Adrenal gland (tissue), 12 donors: Measurements from ENCODE around the gene ZNF613. TPM values are rescaled to one million over a fixed set of nuclear protein-coding genes. Genes with fewer than 3 reads are reported as not detected.
A peak's percentile ranks its signal among the peaks of the same experiment; 100 is the strongest.
"Not testable (repeated sequence)": the region's sequence is repeated elsewhere in the genome, so short reads cannot be mapped to it uniquely, and the experiment has no call there.

ENCODE experiments used
- DNase-seq, 7 donors: peaks; one replicate each; pipeline ENCODE4 v3.0.0-alpha.2; 2019 to 2020
- H3K27ac ChIP-seq, 5 donors: fragments of 200-600 bp; sonication (generic) in 4 of 5; 1 replicate in 3 of 5; 2 replicates in 2 of 5; pipeline versions ENCODE4 v1.5.1 to v1.8.0; 2016 to 2020; ENCODE audit warnings: mild to moderate bottlenecking in 1 of 5
- H3K27me3 ChIP-seq: fragments of 200-600 bp; 2 replicates; pipeline ENCODE4 v1.8.0; 2021
- H3K36me3 ChIP-seq, 2 donors: fragments of 200-600 bp; replicated peaks in 1 of 2; 1 replicate in 1 of 2; 2 replicates in 1 of 2; pipeline versions ENCODE4 v1.5.1 to v1.8.0; 2018 to 2022
- H3K4me1 ChIP-seq, 2 donors: fragments of 200-600 bp; replicated peaks in 1 of 2; 1 replicate in 1 of 2; 2 replicates in 1 of 2; pipeline versions ENCODE4 v1.5.1 to v1.8.0; 2018 to 2021
- H3K4me3 ChIP-seq, 4 donors: fragments of 200-600 bp; sonication (generic) in 3 of 4; one replicate each; pipeline ENCODE4 v1.5.1; 2016 to 2018
- H3K9me3 ChIP-seq, 3 donors: fragments of 200-600 bp; sonication (generic) in 1 of 3; replicated peaks in 1 of 3; 1 replicate in 2 of 3; 2 replicates in 1 of 3; pipeline versions ENCODE4 v1.5.1 to v1.8.0; 2016 to 2021
- POLR2A ChIP-seq, 2 donors: fragments of 450-650 bp; IDR thresholded peaks; one replicate each; pipeline ENCODE4 v1.6.1; 2017; ENCODE audit warnings: antibody characterized with exemption in 2 of 2, mild to moderate bottlenecking in 2 of 2, moderate library complexity in 1 of 2
- WGBS, 4 donors: extraction: QIAGEN DNeasy Blood & Tissue Kit in 2 of 4; methylation state at CpG; one replicate each; pipeline versions ENCODE4 v1.1.5 to v1.1.7; 2013 to 2017; 5-methylcytosine and 5-hydroxymethylcytosine counted together
- intact Hi-C, 2 donors: fragments of 100-400 bp; cut with DNase I; formaldehyde crosslinking; loops; one replicate each; pipeline versions ENCODE4 v1.14.1 to v1.15.0; 2022 to 2023
- polyA plus RNA-seq, 3 donors: library from polyadenylated mRNA; stranded (reverse); fragments of 200-250 nt in 2 of 3; fragments of 350-450 nt in 1 of 3; fragmentation: Illumina TruSeq in 1 of 3; extraction: RNeasy Lipid Tissue Mini Kit (QIAGEN cat#74804) in 1 of 3; gene quantifications; one replicate each; pipeline ENCODE4 v1.2.3, GENCODE V29; 2013 to 2014
- total RNA-seq, 9 donors: library from RNA; depleted of rRNA in 4 of 9; stranded (reverse); fragments of >200 nt in 4 of 9; fragments of 120-200 nt in 1 of 9; fragmentation: NEBNext Ultra II Directional in 1 of 9; extraction: Animal tissue kit (Norgen Biotek cat#: 25700) in 1 of 9; gene quantifications; one replicate each; pipeline versions ENCODE4 v1.1.0 to v1.2.4, GENCODE V29; 2013 to 2023
- TF ChIP-seq, protein P1 (sequence below), 6 experiments: fragments of 450-650 bp in 4 of 6; fragments of 200-600 bp in 2 of 6; sonication (generic) in 1 of 6; IDR thresholded peaks; 1 replicate in 5 of 6; 2 replicates in 1 of 6; pipeline versions ENCODE4 v1.5.1 to v1.8.0; 2016 to 2021; ENCODE audit warnings: antibody characterized with exemption in 6 of 6, mild to moderate bottlenecking in 2 of 6, moderate library complexity in 1 of 6
- donor health status: healthy with polysubstance abuse.
- donor health status: Bipolar disorder and iron deficiency.
- donor health status: DM: yes; HTN: yes; CAD: no.
- donor health status: DM: no; HTN: no; CAD: no.
- donor health status: DM: no; HTN: no; CAD: no.
- donor health status: DM: yes; HTN: yes; CAD: no.

ZNF613 gene
- total and polyA plus RNA-seq, 12 donors: 3.6 to 14.1 (median 5.4) TPM

DNA sequence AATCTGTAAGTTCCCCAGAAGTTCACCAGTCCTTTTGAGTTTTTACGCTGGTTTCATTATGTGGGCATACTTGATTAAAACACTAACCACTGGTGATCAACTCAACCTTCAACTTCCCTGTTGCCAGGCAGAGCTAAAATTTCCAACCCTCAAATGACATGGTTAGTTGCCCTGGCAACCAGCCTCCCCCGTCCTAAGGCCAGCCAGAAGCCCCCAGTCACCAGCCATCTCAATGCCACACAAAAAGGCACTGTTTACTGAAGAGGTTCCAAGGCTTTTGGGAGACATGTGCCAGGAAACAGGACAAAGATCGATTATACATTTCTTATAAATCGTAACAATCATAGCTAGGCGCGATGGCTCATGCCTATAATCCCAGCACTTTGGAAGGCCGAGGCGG lies 24.1 kb upstream of the ZNF613 start:
- WGBS, 4 donors: 77 to 85% (median 83%) methylated on average over 8 of the region's 8 CpGs
- Histone ChIP-seq H3K27me3 (no peaks in the 10 kb centered on the region), H3K4me1 (peaks cover 9 to 10% of the 10 kb centered on the region in 2 donors), H3K36me3 (peaks cover 0 to 13% of the 10 kb centered on the region in 2 donors), H3K4me3 (no peak overlapping the region), H3K27ac (no peak overlapping the region), H3K9me3 (peaks cover 0 to 9% (median 0%) of the 10 kb centered on the region in 3 donors)
- intact Hi-C loops: no loop called here
- no peak for TF ChIP-seq POLR2A (IDR thresholded peaks at IDR 0.05)
- TF ChIP-seq, protein P1, sequence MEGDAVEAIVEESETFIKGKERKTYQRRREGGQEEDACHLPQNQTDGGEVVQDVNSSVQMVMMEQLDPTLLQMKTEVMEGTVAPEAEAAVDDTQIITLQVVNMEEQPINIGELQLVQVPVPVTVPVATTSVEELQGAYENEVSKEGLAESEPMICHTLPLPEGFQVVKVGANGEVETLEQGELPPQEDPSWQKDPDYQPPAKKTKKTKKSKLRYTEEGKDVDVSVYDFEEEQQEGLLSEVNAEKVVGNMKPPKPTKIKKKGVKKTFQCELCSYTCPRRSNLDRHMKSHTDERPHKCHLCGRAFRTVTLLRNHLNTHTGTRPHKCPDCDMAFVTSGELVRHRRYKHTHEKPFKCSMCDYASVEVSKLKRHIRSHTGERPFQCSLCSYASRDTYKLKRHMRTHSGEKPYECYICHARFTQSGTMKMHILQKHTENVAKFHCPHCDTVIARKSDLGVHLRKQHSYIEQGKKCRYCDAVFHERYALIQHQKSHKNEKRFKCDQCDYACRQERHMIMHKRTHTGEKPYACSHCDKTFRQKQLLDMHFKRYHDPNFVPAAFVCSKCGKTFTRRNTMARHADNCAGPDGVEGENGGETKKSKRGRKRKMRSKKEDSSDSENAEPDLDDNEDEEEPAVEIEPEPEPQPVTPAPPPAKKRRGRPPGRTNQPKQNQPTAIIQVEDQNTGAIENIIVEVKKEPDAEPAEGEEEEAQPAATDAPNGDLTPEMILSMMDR (IDR thresholded peaks at IDR 0.05): no peak
- no peak for DNase-seq

DNA sequence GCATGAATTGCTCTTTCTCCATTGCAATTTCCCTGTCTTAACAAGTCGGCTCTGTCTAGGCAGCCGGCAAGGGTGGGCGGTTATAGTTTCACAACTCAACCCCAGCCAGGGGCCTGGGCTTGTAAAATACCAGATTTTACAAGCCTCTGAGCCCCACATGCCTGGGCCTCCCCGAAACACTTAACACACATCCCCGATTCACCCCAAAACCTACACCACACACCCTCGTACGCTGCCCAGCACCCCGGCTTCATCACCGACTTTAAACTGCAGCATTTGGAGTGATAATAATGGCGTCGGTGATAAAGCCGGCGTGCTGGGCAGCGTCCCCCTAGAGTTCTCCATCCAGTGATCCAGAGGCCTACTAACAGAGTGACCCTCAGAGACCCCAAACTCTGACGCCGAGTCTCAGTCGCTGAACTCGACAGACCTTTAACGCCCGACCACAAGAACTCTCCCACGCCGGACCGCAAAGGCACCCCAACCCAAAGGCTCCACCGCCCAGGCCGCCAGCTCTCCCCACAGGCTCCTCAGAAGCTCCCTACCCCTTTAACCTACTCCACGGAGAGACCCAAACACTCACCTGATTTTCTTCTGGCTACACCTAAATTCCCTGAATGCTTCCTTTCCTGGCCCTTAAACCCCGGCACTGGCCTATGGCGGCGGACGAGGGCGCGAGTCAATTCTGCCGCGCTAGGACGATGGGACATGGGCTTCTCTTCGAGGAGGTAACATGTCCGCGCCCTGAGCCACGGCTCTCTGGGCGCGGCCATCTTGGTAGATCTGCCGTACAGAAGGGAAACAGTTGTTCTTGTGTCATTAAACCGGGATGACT lies 22.7 kb upstream of the ZNF613 start, which contains the start of gene ZNF649:
ZNF649 (minus strand) TSS at position 687 of the 835 bp plus-strand sequence. CDS start 4,910 bp downstream, outside the sequence.
- 0 to 1% (median 0%) methylated on average over 41 to 43 of the region's 43 CpGs for WGBS, 4 donors
- H3K27ac ChIP-seq: peak within 1 kb of the TSS; percentile 11 to 89 (median 79)
- H3K4me1 ChIP-seq: peaks cover 9 to 10% of the 10 kb centered on the region in 2 donors
- peaks cover 0 to 4% of the 10 kb centered on the region in 2 donors for H3K36me3 ChIP-seq
- H3K4me3 ChIP-seq: peak within 1 kb of the TSS; percentile 31 to 94 (median 64)
- DNase-seq: peak; percentile 78 to 86 (median 81)
- TF ChIP-seq, protein P1 (IDR thresholded peaks at IDR 0.05): no peak
- peak in 1 of 2 donors; percentile 36 for TF ChIP-seq POLR2A (IDR thresholded peaks at IDR 0.05)
- H3K9me3 ChIP-seq: peaks cover 0 to 9% (median 0%) of the 10 kb centered on the region in 3 donors
- no peaks in the 10 kb centered on the region for H3K27me3 ChIP-seq
- intact Hi-C loops: no loop called here

DNA sequence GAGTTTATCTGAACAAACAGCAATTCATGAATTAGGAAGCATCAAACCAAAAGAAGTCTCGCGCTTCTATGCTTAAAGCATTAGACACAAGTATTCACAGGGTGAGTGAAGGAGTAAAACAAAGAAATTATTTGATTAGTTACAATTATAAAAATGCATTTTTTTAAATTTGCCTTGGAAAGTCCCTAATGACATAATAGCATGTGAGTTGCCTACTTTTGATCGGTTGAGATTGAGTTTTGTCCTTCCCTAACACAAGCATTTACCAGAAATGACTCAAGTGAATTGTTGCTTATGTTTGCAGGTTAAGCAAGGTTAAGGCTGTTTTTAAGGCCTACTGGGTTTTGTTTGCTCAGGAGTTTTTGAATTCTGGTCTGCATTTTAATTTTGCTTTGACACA lies 22.1 kb upstream of the ZNF613 start:
- intact Hi-C loops: no loop called here
- Histone ChIP-seq H3K27me3 (peaks cover 3% of the 10 kb centered on the region), H3K27ac (no peak overlapping the region), H3K9me3 (peaks cover 0 to 9% (median 0%) of the 10 kb centered on the region in 3 donors), H3K4me3 (peak overlapping the region in 1 of 4 donors; percentile 94), H3K4me1 (peaks cover 9 to 10% of the 10 kb centered on the region in 2 donors), H3K36me3 (no peaks in the 10 kb centered on the region)
- TF ChIP-seq POLR2A (IDR thresholded peaks at IDR 0.05): no peak
- no peak for DNase-seq
- whole genome bisulfite sequencing, 4 donors: 32 to 46% (median 35%) methylated on average over 3 of the region's 3 CpGs

DNA sequence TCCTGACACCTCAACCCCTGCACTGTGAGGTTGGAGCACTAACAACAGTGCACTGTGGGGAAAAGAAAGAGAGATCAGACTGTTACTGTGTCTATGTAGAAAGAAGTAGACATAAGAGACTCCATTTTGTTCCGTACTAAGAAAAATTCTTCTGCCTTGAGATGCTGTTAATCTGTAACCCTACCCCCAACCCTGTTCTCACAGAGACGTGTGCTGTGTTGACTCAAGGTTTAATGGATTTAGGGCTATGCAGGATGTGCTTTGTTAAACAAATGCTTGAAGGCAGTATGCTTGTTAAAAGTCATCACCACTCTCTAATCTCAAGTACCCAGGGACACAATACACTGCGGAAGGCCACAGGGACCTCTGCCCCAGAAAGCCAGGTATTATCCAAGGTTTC lies 21.6 kb upstream of the ZNF613 start:
- H3K27me3 ChIP-seq, DNase-seq, H3K27ac ChIP-seq, intact Hi-C loops, H3K4me3 ChIP-seq, H3K36me3 ChIP-seq, H3K9me3 ChIP-seq: not testable (repeated sequence)
- H3K4me1 ChIP-seq: peaks cover 9 to 10% of the 10 kb centered on the region in 2 donors
- WGBS, 4 donors: 75 to 89% (median 83%) methylated on average over 3 of the region's 3 CpGs

DNA sequence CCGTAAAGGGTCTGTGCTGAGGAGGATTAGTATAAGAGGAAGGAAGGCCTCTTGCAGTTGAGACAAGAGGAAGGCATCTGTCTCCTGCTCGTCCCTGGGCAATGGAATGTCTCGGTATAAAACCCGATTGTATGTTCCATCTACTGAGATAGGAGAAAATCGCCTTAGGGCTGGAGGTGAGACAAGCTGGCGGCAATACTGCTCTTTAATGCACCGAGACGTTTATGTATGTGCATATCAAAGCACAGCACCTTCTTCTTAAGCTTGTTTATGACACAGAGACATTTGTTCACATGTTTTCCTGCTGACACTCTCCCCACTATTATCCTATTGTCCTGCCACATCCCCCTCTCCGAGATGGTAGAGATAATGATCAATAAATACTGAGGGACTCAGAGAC lies 21.2 kb upstream of the ZNF613 start:
- H3K9me3 ChIP-seq, H3K27ac ChIP-seq, intact Hi-C loops, DNase-seq, H3K27me3 ChIP-seq, H3K4me3 ChIP-seq, H3K36me3 ChIP-seq: not testable (repeated sequence)
- WGBS, 4 donors: 37 to 40% (median 38%) methylated on average over 9 of the region's 9 CpGs
- H3K4me1 ChIP-seq: peaks cover 9 to 10% of the 10 kb centered on the region in 2 donors

DNA sequence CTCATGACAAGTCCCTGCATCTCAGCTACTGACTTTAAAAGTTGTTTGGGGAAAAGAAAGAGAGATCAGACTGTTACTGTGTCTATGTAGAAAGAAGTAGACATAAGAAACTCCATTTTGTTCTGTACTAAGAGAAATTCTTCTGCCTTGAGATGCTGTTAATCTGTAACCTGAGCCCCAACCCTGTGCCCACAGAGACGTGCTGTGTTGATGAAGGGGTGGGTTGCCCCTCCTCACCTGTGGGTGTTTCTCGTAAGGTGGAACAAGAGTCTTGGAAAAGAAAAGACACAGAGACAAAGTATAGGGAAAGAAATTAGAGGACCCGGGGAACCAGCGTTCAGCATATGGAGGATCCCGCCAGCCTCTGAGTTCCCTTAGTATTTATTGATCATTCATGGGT lies 19.3 kb upstream of the ZNF613 start:
- WGBS, 4 donors: 20 to 31% (median 27%) methylated on average over 5 of the region's 5 CpGs
- H3K27me3 ChIP-seq, DNase-seq, intact Hi-C loops, H3K36me3 ChIP-seq, H3K27ac ChIP-seq, H3K4me3 ChIP-seq, H3K9me3 ChIP-seq: not testable (repeated sequence)
- peaks cover 9 to 10% of the 10 kb centered on the region in 2 donors for H3K4me1 ChIP-seq
